SIG-M5 (cell line): ENCODE results near the gene HBZ.
"Not testable (repeated sequence)": the region's sequence is repeated elsewhere in the genome, so short reads cannot be mapped to it uniquely, and the experiment has no call there.

Experiments used
- DNase-seq: peaks from one replicate; lab custom pipeline; 2025; lab: John Stamatoyannopoulos, UW

The HBZ gene

GRCh38 chr16:138049-138417 is 14.4 kb upstream of the HBZ start:
- DNase-seq, result no peak

- no peak for DNase-seq
These were observed 12.1 kb upstream of the HBZ start for GRCh38 chr16:140175-140857.

GRCh38 chr16:142405-142967 is 10.0 kb upstream of the HBZ start:
- DNase-seq, result no peak

- DNase-seq, result no peak
These were observed 9.4 kb upstream of the HBZ start for GRCh38 chr16:143047-143446.

GRCh38 chr16:143456-143855 is 9.0 kb upstream of the HBZ start:
- DNase-seq, result no peak

GRCh38 chr16:144797-145252 is 7.6 kb upstream of the HBZ start:
- no peak for DNase-seq

GRCh38 chr16:146646-147045 is 5.8 kb upstream of the HBZ start:
- no peak for DNase-seq

GRCh38 chr16:149024-149660 is 3.3 kb upstream of the HBZ start:
- DNase-seq, result no peak

- DNase-seq, result not testable (repeated sequence)
These were observed 681 bp downstream of the HBZ start for GRCh38 chr16:153129-153521.

GRCh38 chr16:153550-154216 is 1.2 kb downstream of the HBZ start:
- not testable (repeated sequence) for DNase-seq

GRCh38 chr16:154217-155030 is 2.0 kb downstream of the HBZ start:
- no peak for DNase-seq

GRCh38 chr16:155031-155398 is 2.6 kb downstream of the HBZ start:
- DNase-seq, result no peak

GRCh38 chr16:159136-159849 is 6.8 kb downstream of the HBZ start:
- no peak for DNase-seq

- not testable (repeated sequence) for DNase-seq
These were observed 7.8 kb downstream of the HBZ start for GRCh38 chr16:160242-160641.

GRCh38 chr16:160691-161190 is 8.3 kb downstream of the HBZ start:
- DNase-seq, result no peak

- DNase-seq, result no peak
These were observed 10.0 kb downstream of the HBZ start for GRCh38 chr16:162271-162991.

- not testable (repeated sequence) for DNase-seq
These were observed 10.7 kb downstream of the HBZ start for GRCh38 chr16:163139-163538.

- not testable (repeated sequence) for DNase-seq
These were observed 11.3 kb downstream of the HBZ start for GRCh38 chr16:163696-164095.

GRCh38 chr16:164134-164823 is 11.8 kb downstream of the HBZ start:
- DNase-seq, result not testable (repeated sequence)
